ENCODE results near the gene FNBP1.
A peak's percentile ranks its signal among the peaks of the same experiment; 100 is the strongest.

Gene FNBP1

DNA sequence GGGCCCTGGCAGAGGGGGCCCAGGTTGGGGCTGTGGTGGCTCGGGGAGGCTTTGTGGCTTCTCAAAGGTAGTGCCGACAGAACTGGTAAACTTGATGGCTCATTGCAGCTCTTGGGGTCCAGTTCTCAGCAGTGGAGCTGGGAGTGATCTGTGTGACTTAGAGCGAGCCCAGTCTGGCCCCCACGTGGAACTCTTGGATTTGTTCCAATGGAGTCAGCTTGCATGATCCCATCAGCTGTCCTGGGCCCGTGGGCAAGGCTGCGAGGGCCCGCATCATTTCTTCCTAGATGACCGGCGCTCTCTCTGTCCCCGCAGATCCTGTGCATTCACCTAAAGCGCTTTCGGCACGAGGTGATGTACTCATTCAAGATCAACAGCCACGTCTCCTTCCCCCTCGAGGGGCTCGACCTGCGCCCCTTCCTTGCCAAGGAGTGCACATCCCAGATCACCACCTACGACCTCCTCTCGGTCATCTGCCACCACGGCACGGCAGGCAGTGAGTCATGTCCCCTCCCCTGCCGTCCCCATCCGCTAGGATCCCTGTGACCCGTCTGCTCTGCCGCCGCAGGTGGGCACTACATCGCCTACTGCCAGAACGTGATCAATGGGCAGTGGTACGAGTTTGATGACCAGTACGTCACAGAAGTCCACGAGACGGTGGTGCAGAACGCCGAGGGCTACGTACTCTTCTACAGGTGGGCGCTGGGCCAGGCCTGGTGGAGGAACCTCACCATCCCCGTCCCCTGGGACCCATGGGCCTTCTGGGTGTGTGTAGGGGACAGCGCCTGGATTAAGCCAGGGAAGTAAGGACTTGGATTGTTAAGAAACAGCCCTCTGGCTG lies 168.5 kb downstream of the FNBP1 start:
- H3K9ac ChIP-seq = no peak overlapping the region
- peaks cover 46% of the 10 kb centered on the region for H3K36me3 ChIP-seq
- no peak for TF ChIP-seq Cebpa-rat (IDR thresholded peaks at IDR 0.05)
- H3K4me1 ChIP-seq = no peaks in the 10 kb centered on the region
- no peak overlapping the region for H3K27ac ChIP-seq
- H3K27me3 ChIP-seq = no peaks in the 10 kb centered on the region
- no peak overlapping the region for H3K4me3 ChIP-seq
- no peaks in the 10 kb centered on the region for H4K20me1 ChIP-seq
- no peak overlapping the region for H3K4me2 ChIP-seq
- no peaks in the 10 kb centered on the region for H3K9me3 ChIP-seq

DNA sequence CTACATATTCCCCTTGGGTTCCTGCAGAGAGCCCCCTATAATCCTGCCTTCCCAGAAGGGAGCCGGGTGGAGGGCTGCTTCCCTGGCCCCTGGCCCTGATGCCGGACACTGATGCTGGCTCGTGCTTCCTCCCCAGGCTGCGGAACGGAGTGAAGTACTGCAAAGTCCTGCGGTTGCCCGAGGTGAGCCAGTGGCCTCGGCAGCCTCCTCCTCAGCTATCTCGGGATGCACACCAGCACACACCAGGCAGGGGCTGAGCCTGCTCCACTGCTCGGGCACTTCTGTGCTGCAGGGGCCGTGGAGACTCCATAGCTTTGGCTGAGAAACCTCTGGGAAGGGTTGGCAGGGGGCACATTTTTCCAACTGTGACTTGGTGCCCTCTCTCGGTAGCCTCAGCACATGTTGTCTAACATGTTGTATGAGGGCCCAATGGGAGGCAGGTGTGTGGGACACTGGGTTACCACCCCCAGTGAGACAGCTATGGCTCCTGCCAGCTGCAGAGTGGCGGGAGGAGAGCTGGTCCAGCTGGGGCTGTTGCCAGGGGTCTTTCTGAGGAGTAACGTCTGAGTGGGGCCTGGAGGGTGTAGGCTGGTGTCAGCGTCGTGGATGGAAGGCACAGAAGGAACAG lies 169.3 kb downstream of the FNBP1 start:
- H3K4me2 ChIP-seq = no peak overlapping the region
- H3K4me3 ChIP-seq = no peak overlapping the region
- TF ChIP-seq Cebpa-rat (IDR thresholded peaks at IDR 0.05) = no peak
- H3K9me3 ChIP-seq = no peaks in the 10 kb centered on the region
- H3K27ac ChIP-seq = no peak overlapping the region
- no peaks in the 10 kb centered on the region for H4K20me1 ChIP-seq
- no peaks in the 10 kb centered on the region for H3K27me3 ChIP-seq
- no peak overlapping the region for H3K9ac ChIP-seq
- peaks cover 46% of the 10 kb centered on the region for H3K36me3 ChIP-seq
- H3K4me1 ChIP-seq = peaks cover 7% of the 10 kb centered on the region

DNA sequence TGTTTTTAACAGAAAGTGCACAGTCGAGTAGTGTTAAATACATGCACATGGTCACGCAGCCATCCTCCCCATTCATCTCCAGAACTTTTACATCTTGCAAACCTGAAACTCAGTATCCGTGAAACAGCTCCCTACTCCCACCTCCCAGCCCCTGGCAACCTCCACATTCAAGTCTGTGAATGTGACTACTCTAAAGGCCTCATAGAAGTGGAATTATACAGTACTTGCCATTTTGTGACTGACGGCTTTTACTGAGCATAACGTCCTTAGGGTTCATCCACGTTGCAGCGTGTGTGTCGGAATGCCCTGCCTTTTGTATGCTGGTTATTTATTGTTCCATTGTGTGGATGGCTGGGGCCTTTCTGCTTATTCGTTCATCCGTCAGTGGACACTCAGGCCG lies 171.9 kb downstream of the FNBP1 start:
- H3K27me3 ChIP-seq = no peaks in the 10 kb centered on the region
- no peaks in the 10 kb centered on the region for H4K20me1 ChIP-seq
- peaks cover 34% of the 10 kb centered on the region for H3K4me1 ChIP-seq
- no peak overlapping the region for H3K27ac ChIP-seq
- TF ChIP-seq Cebpa-rat (IDR thresholded peaks at IDR 0.05) = no peak
- peaks cover 38% of the 10 kb centered on the region for H3K36me3 ChIP-seq
- H3K4me3 ChIP-seq = no peak overlapping the region
- no peak overlapping the region for H3K9ac ChIP-seq
- H3K9me3 ChIP-seq = no peaks in the 10 kb centered on the region
- no peak overlapping the region for H3K4me2 ChIP-seq

- no peak for TF ChIP-seq Cebpa-rat (IDR thresholded peaks at IDR 0.05)
- Histone ChIP-seq H3K9me3 (no peaks in the 10 kb centered on the region), H3K27me3 (no peaks in the 10 kb centered on the region), H3K4me3 (no peak overlapping the region), H3K27ac (no peak overlapping the region), H3K36me3 (peaks cover 32% of the 10 kb centered on the region), H3K4me2 (peak overlapping the region; percentile 24; the same call in 1 of the 2 replicates), H4K20me1 (no peaks in the 10 kb centered on the region), H3K9ac (no peak overlapping the region), H3K4me1 (peaks cover 46% of the 10 kb centered on the region)
Observed at GRCh38 chr9:129869585-129870501, 173.1 kb downstream of the FNBP1 start.

- H3K4me2 ChIP-seq = peak overlapping the region; percentile 24
- H3K27ac ChIP-seq = peak overlapping the region; percentile 55
- no peak overlapping the region for H3K4me3 ChIP-seq
- H3K9ac ChIP-seq = no peak overlapping the region
- no peaks in the 10 kb centered on the region for H3K27me3 ChIP-seq
- H3K36me3 ChIP-seq = peaks cover 24% of the 10 kb centered on the region
- no peaks in the 10 kb centered on the region for H4K20me1 ChIP-seq
- H3K9me3 ChIP-seq = no peaks in the 10 kb centered on the region
- TF ChIP-seq Cebpa-rat (IDR thresholded peaks at IDR 0.05) = no peak
- peaks cover 54% of the 10 kb centered on the region for H3K4me1 ChIP-seq
Observed at GRCh38 chr9:129868872-129869486, 174.0 kb downstream of the FNBP1 start.

GRCh38 chr9:129868023-129868871 lies 174.7 kb downstream of the FNBP1 start:
- H3K27me3 ChIP-seq = no peaks in the 10 kb centered on the region
- no peak for TF ChIP-seq Cebpa-rat (IDR thresholded peaks at IDR 0.05)
- no peak overlapping the region for H3K4me3 ChIP-seq
- no peaks in the 10 kb centered on the region for H4K20me1 ChIP-seq
- H3K4me1 ChIP-seq = peaks cover 62% of the 10 kb centered on the region
- peak overlapping the region; percentile 24 for H3K4me2 ChIP-seq
- H3K36me3 ChIP-seq = peaks cover 17% of the 10 kb centered on the region
- no peak overlapping the region for H3K9ac ChIP-seq
- no peaks in the 10 kb centered on the region for H3K9me3 ChIP-seq
- H3K27ac ChIP-seq = peak overlapping the region; percentile 55

- Histone ChIP-seq H3K27me3 (no peaks in the 10 kb centered on the region), H4K20me1 (no peaks in the 10 kb centered on the region), H3K9me3 (no peaks in the 10 kb centered on the region), H3K36me3 (peaks cover 15% of the 10 kb centered on the region), H3K4me3 (no peak overlapping the region), H3K27ac (peak overlapping the region; percentile 78), H3K4me2 (peak overlapping the region; percentile 62), H3K4me1 (peaks cover 70% of the 10 kb centered on the region), H3K9ac (peak overlapping the region; percentile 51)
- no peak for TF ChIP-seq Cebpa-rat (IDR thresholded peaks at IDR 0.05)
Observed at GRCh38 chr9:129867136-129868022, 175.6 kb downstream of the FNBP1 start.
